ENCODE measurements around the gene SPOCK1.

The SPOCK1 gene

DNA sequence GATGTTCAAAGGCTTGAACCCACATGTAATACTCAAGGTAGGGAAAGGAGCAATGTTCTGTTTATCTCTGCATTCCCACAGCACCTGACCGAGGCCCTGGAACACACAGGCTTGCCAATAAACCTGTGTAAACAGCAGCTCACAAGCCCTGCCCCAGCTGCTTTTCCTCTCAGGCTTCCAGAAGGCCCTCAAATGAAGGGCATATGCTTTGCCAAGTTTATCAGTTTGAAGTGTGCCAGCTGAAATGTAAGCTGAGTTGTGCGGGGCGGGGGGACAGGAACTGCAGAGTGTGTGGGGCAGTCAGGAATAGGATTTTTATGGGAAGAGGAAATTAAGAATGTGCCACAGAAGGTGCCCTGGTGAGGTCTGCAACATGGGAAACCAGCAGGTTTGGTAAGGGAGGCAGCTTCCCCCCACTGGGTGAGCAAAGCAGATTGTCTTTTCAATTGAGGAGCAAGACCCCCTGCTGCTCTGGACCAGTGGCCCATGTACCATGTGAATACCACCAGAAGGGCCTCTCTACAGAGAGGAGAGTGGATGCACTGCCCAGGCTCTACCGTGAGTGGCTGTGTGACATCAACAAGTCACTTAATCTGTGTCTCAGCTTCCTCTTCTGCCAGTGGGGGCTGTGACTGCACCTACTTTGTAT, 194.8 kb downstream of the SPOCK1 start:
- DNase-seq (ENCODE audit: low spot score) = no peak
- H3K27ac ChIP-seq (ENCODE audit: poor library complexity, severe bottlenecking) = no peak overlapping the region

DNA sequence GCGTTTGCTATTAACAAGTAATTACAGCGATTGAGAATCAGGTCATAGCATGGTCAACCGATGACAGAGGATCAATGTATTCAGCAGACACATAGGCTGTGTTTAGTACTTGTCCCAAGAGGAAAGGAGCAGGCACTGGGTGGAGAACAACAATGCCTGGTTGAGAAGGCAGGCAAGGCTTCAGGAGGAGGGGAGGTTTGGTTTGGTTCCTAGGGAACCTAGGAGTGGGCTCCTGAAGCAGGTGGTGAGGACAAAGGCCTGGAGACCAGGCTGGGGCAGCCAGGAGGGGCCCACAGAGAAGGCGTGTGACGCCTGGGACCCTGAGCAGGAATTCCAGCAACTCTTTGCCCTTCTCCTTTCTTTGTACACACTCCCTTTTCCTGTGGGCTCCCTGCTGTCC, 195.6 kb downstream of the SPOCK1 start:
- Histone ChIP-seq H3K9me3 (ENCODE audit: severe bottlenecking) (no peaks in the 10 kb centered on the region), H3K4me1 (ENCODE audit: insufficient read depth, poor library complexity, severe bottlenecking) (no peaks in the 10 kb centered on the region), H3K36me3 (ENCODE audit: low read depth) (no peaks in the 10 kb centered on the region), H3K27me3 (ENCODE audit: insufficient read depth, poor library complexity, severe bottlenecking) (no peaks in the 10 kb centered on the region), H3K27ac (ENCODE audit: poor library complexity, severe bottlenecking) (no peak overlapping the region), H3K4me3 (ENCODE audit: severe bottlenecking) (no peak overlapping the region)
- no peak for TF ChIP-seq CTCF (IDR thresholded peaks at IDR 0.05; ENCODE audit: poor library complexity, severe bottlenecking)
- ATAC-seq (ENCODE audit: low read depth) = no peak
- no peak for DNase-seq (ENCODE audit: low spot score)

More for the DNA sequence above, 194.8 kb downstream of the SPOCK1 start:
- no peak overlapping the region for H3K4me3 ChIP-seq (ENCODE audit: severe bottlenecking)
- H3K36me3 ChIP-seq (ENCODE audit: low read depth) = no peaks in the 10 kb centered on the region
- no peaks in the 10 kb centered on the region for H3K27me3 ChIP-seq (ENCODE audit: insufficient read depth, poor library complexity, severe bottlenecking)
- no peak for ATAC-seq (ENCODE audit: low read depth)
- TF ChIP-seq CTCF (IDR thresholded peaks at IDR 0.05; ENCODE audit: poor library complexity, severe bottlenecking) = no peak
- no peaks in the 10 kb centered on the region for H3K9me3 ChIP-seq (ENCODE audit: severe bottlenecking)
- peaks cover under 1% of the 10 kb centered on the region for H3K4me1 ChIP-seq (ENCODE audit: insufficient read depth, poor library complexity, severe bottlenecking)

- H3K4me3 ChIP-seq (ENCODE audit: severe bottlenecking) = no peak overlapping the region
- H3K9me3 ChIP-seq (ENCODE audit: severe bottlenecking) = no peaks in the 10 kb centered on the region
- TF ChIP-seq CTCF (IDR thresholded peaks at IDR 0.05; ENCODE audit: poor library complexity, severe bottlenecking) = no peak
- no peak for ATAC-seq (ENCODE audit: low read depth)
- no peak for DNase-seq (ENCODE audit: low spot score)
- no peak overlapping the region for H3K27ac ChIP-seq (ENCODE audit: poor library complexity, severe bottlenecking)
- no peaks in the 10 kb centered on the region for H3K4me1 ChIP-seq (ENCODE audit: insufficient read depth, poor library complexity, severe bottlenecking)
- no peaks in the 10 kb centered on the region for H3K36me3 ChIP-seq (ENCODE audit: low read depth)
- H3K27me3 ChIP-seq (ENCODE audit: insufficient read depth, poor library complexity, severe bottlenecking) = no peaks in the 10 kb centered on the region
Measured at GRCh38 chr5:137300411-137301240, 198.5 kb downstream of the SPOCK1 start.

DNA sequence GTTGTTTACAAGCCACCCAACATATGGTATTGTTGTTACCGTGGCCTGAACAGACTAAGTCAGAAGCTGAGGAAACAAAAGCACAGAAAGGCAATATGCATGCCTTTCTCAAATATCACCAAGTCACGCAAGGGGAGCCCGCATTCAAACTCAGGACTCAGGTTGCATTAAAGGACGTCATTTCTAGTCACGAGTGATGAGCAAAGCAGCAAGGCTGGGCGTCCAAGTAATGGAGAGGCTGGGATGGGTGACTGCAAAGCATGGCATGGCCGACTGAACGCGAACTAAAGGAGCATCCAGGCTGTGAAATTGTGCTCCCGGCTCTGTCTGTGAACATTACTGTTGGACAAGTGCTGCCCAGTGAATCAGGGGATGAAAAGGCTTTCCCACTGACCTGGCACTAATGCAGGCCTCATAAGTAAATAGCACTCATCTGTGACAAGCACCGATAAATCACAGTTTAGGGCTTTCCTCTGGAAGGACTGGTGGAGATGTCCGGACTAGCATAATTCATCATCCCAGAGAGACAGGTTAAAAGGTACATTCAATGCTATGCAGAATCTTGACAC, 202.8 kb downstream of the SPOCK1 start:
- TF ChIP-seq CTCF (IDR thresholded peaks at IDR 0.05; ENCODE audit: poor library complexity, severe bottlenecking) = no peak
- Histone ChIP-seq H3K9me3 (ENCODE audit: severe bottlenecking) (no peaks in the 10 kb centered on the region), H3K27me3 (ENCODE audit: insufficient read depth, poor library complexity, severe bottlenecking) (no peaks in the 10 kb centered on the region), H3K4me3 (ENCODE audit: severe bottlenecking) (no peak overlapping the region), H3K36me3 (ENCODE audit: low read depth) (no peaks in the 10 kb centered on the region), H3K27ac (ENCODE audit: poor library complexity, severe bottlenecking) (no peak overlapping the region), H3K4me1 (ENCODE audit: insufficient read depth, poor library complexity, severe bottlenecking) (no peaks in the 10 kb centered on the region)
- DNase-seq (ENCODE audit: low spot score) (no peak), ATAC-seq (ENCODE audit: low read depth) (no peak)
